HG02981 (cell line): ENCODE results near the gene ACP2.
"Not testable (repeated sequence)": the region's sequence is repeated elsewhere in the genome, so short reads cannot be mapped to it uniquely, and the experiment has no call there.

Experiments
- ATAC-seq: cut with Tn5 transposase; IDR thresholded peaks from one replicate; pipeline ENCODE4 v1.9.1; 2021; ENCODE audit warnings: mild to moderate bottlenecking, moderate library complexity; ENCODE audit not compliant: unreplicated experiment

ACP2 gene

GRCh38 chr11:47208008-47208552 lies 40.5 kb downstream of the ACP2 start:
- not testable (repeated sequence) for ATAC-seq

GRCh38 chr11:47207459-47207858 lies 41.2 kb downstream of the ACP2 start:
- ATAC-seq, result no peak

GRCh38 chr11:47206577-47206976 lies 42.0 kb downstream of the ACP2 start:
- ATAC-seq, result not testable (repeated sequence)

- ATAC-seq, result no peak
Measured at GRCh38 chr11:47204637-47204989, 44.0 kb downstream of the ACP2 start.

GRCh38 chr11:47202576-47202975 lies 46.0 kb downstream of the ACP2 start:
- no peak for ATAC-seq

- no peak for ATAC-seq
Measured at GRCh38 chr11:47201015-47201414, 47.6 kb downstream of the ACP2 start.

- ATAC-seq, result not testable (repeated sequence)
Measured at GRCh38 chr11:47198161-47198560, 50.5 kb downstream of the ACP2 start.

- no peak for ATAC-seq
Measured at GRCh38 chr11:47192111-47192510, 56.5 kb downstream of the ACP2 start.

GRCh38 chr11:47191137-47191536 lies 57.5 kb downstream of the ACP2 start:
- ATAC-seq, result not testable (repeated sequence)
